ENCODE results near the gene XCR1. TPM values are rescaled to one million over a fixed set of nuclear protein-coding genes. Genes with fewer than 3 reads are reported as not detected.

The XCR1 gene
- total and polyA plus RNA-seq, 8 donors, result 0.07 to 2.0 (median 0.70) TPM

- Histone ChIP-seq H3K27ac (no peak overlapping the region), H3K9me3 (peaks cover 0 to 25% of the 10 kb centered on the region in 2 donors), H3K4me1 (no peaks in the 10 kb centered on the region), H3K4me3 (no peak overlapping the region), H3K27me3 (no peaks in the 10 kb centered on the region), H3K36me3 (no peaks in the 10 kb centered on the region)
- no peak for DNase-seq
- intact Hi-C loops (cut with DNase I), result no loop called here
- TF ChIP-seq CTCF (IDR thresholded peaks at IDR 0.05), result no peak
- ATAC-seq, result no peak
Observed at GRCh38 chr3:46031269-46031668, 4.0 kb upstream of the XCR1 start.

- no peak overlapping the region for H3K4me3 ChIP-seq
- no peaks in the 10 kb centered on the region for H3K4me1 ChIP-seq
- ATAC-seq (no peak), DNase-seq (no peak)
- TF ChIP-seq CTCF (IDR thresholded peaks at IDR 0.05), result no peak
- no peak overlapping the region for H3K27ac ChIP-seq
- no peaks in the 10 kb centered on the region for H3K27me3 ChIP-seq
- no peaks in the 10 kb centered on the region for H3K36me3 ChIP-seq
- intact Hi-C loops (cut with DNase I), result no loop called here
- peaks cover 0 to 25% of the 10 kb centered on the region in 2 donors for H3K9me3 ChIP-seq
Observed at GRCh38 chr3:46030626-46031025, 3.3 kb upstream of the XCR1 start.

- no peaks in the 10 kb centered on the region for H3K4me1 ChIP-seq
- no peaks in the 10 kb centered on the region for H3K36me3 ChIP-seq
- no peak overlapping the region for H3K27ac ChIP-seq
- no peak overlapping the region for H3K4me3 ChIP-seq
- peaks cover 0 to 25% of the 10 kb centered on the region in 2 donors for H3K9me3 ChIP-seq
- no peak for TF ChIP-seq CTCF (IDR thresholded peaks at IDR 0.05)
- intact Hi-C loops (cut with DNase I), result no loop called here
- ATAC-seq (no peak), DNase-seq (no peak)
- no peaks in the 10 kb centered on the region for H3K27me3 ChIP-seq
Observed at GRCh38 chr3:46029953-46030543, 2.8 kb upstream of the XCR1 start.

- H3K4me1 ChIP-seq, result no peaks in the 10 kb centered on the region
- intact Hi-C loops (cut with DNase I), result no loop called here
- no peak overlapping the region for H3K27ac ChIP-seq
- H3K4me3 ChIP-seq, result no peak overlapping the region
- peaks cover 0 to 25% of the 10 kb centered on the region in 2 donors for H3K9me3 ChIP-seq
- TF ChIP-seq CTCF (IDR thresholded peaks at IDR 0.05), result no peak
- H3K27me3 ChIP-seq, result no peaks in the 10 kb centered on the region
- H3K36me3 ChIP-seq, result no peaks in the 10 kb centered on the region
- DNase-seq, result no peak
- ATAC-seq, result no peak
Observed at GRCh38 chr3:46027736-46028397, 584 bp upstream of the XCR1 start.

GRCh38 chr3:46025139-46025538 lies 2.1 kb downstream of the XCR1 start:
- ATAC-seq (no peak), DNase-seq (no peak)
- Histone ChIP-seq H3K27me3 (no peaks in the 10 kb centered on the region), H3K4me3 (no peak overlapping the region), H3K36me3 (no peaks in the 10 kb centered on the region), H3K9me3 (peaks cover 0 to 17% of the 10 kb centered on the region in 2 donors), H3K4me1 (no peaks in the 10 kb centered on the region), H3K27ac (no peak overlapping the region)
- intact Hi-C loops (cut with DNase I), result no loop called here
- no peak for TF ChIP-seq CTCF (IDR thresholded peaks at IDR 0.05)
